Keratinocyte (primary cell): ENCODE data around the gene ELMO2. TPM values are rescaled to one million over a fixed set of nuclear protein-coding genes. Genes with fewer than 3 reads are reported as not detected.

ENCODE experiments used
- DNase-seq: peaks from one replicate; pipeline ENCODE4 v3.0.0-alpha.2; 2011; ENCODE audit warnings: low read depth, missing footprints, low spot score
- FAIRE-seq: peaks from 2 replicates; lab custom pipeline; 2011; peaks lifted over from hg19 to GRCh38; lab: Jason Lieb, UNC
- H2AFZ ChIP-seq: 2 replicates; pipeline ENCODE4 v1.6.0; 2012; ENCODE audit warnings: low read length, control low read depth, inconsistent platforms; ENCODE audit not compliant: control insufficient read depth
- H3K27ac ChIP-seq: 2 replicates; pipeline ENCODE4 v1.5.1; 2011; ENCODE audit warnings: low read length; ENCODE audit not compliant: control insufficient read depth, insufficient read depth
- H3K27me3 ChIP-seq: 3 replicates; pipeline ENCODE4 v1.6.0; 2011; ENCODE audit warnings: low read length; ENCODE audit not compliant: control insufficient read depth, insufficient read depth; ENCODE audit errors: extremely low read depth
- H3K36me3 ChIP-seq, 2 experiments: 2 replicates in 1 of 2; 3 replicates in 1 of 2; pipeline ENCODE4 v1.5.1; 2011; ENCODE audit warnings: low read length in 2 of 2, mild to moderate bottlenecking in 1 of 2; ENCODE audit not compliant: control insufficient read depth in 2 of 2, insufficient read depth in 2 of 2; ENCODE audit errors: extremely low read depth in 1 of 2
- H3K4me1 ChIP-seq: 3 replicates; pipeline ENCODE4 v1.5.1; 2011; ENCODE audit warnings: low read length; ENCODE audit not compliant: control insufficient read depth, insufficient read depth; ENCODE audit errors: extremely low read depth
- H3K4me2 ChIP-seq: 3 replicates; pipeline ENCODE4 v1.6.0; 2011; ENCODE audit warnings: low read depth, low read length; ENCODE audit not compliant: control insufficient read depth, insufficient read depth; ENCODE audit errors: extremely low read depth
- H3K4me3 ChIP-seq, 3 experiments: fragments of 200-600 bp in 1 of 3; sonication (generic) in 1 of 3; 2 replicates in 2 of 3; 3 replicates in 1 of 3; pipeline ENCODE4 v1.5.1; 2011 to 2016; ENCODE audit warnings: low read length in 3 of 3, mild to moderate bottlenecking in 3 of 3, control low read depth in 2 of 3, inconsistent platforms in 1 of 3, low read depth in 1 of 3, mixed read lengths in 1 of 3, mixed run types in 1 of 3, moderate library complexity in 1 of 3; ENCODE audit not compliant: control insufficient read depth in 2 of 3, insufficient read depth in 2 of 3; ENCODE audit errors: extremely low read depth in 1 of 3
- H3K79me2 ChIP-seq: 2 replicates; pipeline ENCODE4 v1.6.0; 2012; ENCODE audit warnings: low read length; ENCODE audit not compliant: control insufficient read depth, insufficient read depth
- H3K9ac ChIP-seq: 3 replicates; pipeline ENCODE4 v1.6.0; 2011; ENCODE audit warnings: low read length; ENCODE audit not compliant: control insufficient read depth, insufficient read depth; ENCODE audit errors: extremely low read depth
- H3K9me1 ChIP-seq: 3 replicates; pipeline ENCODE4 v1.6.0; 2011; ENCODE audit warnings: low read length; ENCODE audit not compliant: control insufficient read depth, insufficient read depth; ENCODE audit errors: extremely low read depth
- H3K9me3 ChIP-seq: 2 replicates; pipeline ENCODE4 v1.5.1; 2012; ENCODE audit warnings: low read depth, low read length; ENCODE audit not compliant: control insufficient read depth
- H4K20me1 ChIP-seq: 3 replicates; pipeline ENCODE4 v1.6.0; 2011; ENCODE audit warnings: low read length; ENCODE audit not compliant: control insufficient read depth, insufficient read depth; ENCODE audit errors: extremely low read depth
- EZH2 ChIP-seq: IDR thresholded peaks from one replicate; pipeline ENCODE4 v1.6.1; 2012; ENCODE audit warnings: inconsistent platforms, mild to moderate bottlenecking, low read length, moderate library complexity
- dilution Hi-C: fragments of 300-500 bp; cut with MboI; formaldehyde crosslinking; loops from one replicate; pipeline ENCODE4 v1.7.0; 2020; ENCODE audit warnings: low sequenced_read_pairs; ENCODE audit not compliant: extremely low pct_ligation_motif_present
- polyA minus RNA-seq, 3 experiments: library from RNA; depleted of rRNA, polyadenylated mRNA; stranded (reverse); fragments of >200 nt; gene quantifications; 1 replicate in 1 of 3; 2 replicates in 1 of 3; 3 replicates in 1 of 3; pipeline ENCODE4 v1.2.3, GENCODE V29; 2011
- polyA plus RNA-seq, 5 experiments: library from polyadenylated mRNA; depleted of rRNA in 3 of 5; stranded (reverse) in 3 of 5; stranded (forward) in 1 of 5; unstranded in 1 of 5; fragments of >200 nt; gene quantifications; 1 replicate in 1 of 5; 2 replicates in 3 of 5; 3 replicates in 1 of 5; pipeline versions ENCODE4 v1.2.1 to v1.2.3, GENCODE V29; 2011 to 2012; ENCODE audit warnings: missing spikeins in 2 of 5, low read depth in 1 of 5, low replicate concordance in 1 of 5
- TF ChIP-seq, protein P1 (sequence below), 3 experiments: IDR thresholded peaks in 1 of 3; conservative IDR thresholded peaks in 1 of 3; optimal IDR thresholded peaks in 1 of 3; 2 replicates in 2 of 3; 3 replicates in 1 of 3; pipeline versions ENCODE3 to v1.5.1; 2011; ENCODE audit warnings: low read length in 3 of 3, mild to moderate bottlenecking in 3 of 3, moderate library complexity in 2 of 3, control low read depth in 1 of 3, inconsistent platforms in 1 of 3; ENCODE audit not compliant: insufficient read depth in 2 of 3; ENCODE audit errors: extremely low read depth in 1 of 3

The ELMO2 gene, protein sequence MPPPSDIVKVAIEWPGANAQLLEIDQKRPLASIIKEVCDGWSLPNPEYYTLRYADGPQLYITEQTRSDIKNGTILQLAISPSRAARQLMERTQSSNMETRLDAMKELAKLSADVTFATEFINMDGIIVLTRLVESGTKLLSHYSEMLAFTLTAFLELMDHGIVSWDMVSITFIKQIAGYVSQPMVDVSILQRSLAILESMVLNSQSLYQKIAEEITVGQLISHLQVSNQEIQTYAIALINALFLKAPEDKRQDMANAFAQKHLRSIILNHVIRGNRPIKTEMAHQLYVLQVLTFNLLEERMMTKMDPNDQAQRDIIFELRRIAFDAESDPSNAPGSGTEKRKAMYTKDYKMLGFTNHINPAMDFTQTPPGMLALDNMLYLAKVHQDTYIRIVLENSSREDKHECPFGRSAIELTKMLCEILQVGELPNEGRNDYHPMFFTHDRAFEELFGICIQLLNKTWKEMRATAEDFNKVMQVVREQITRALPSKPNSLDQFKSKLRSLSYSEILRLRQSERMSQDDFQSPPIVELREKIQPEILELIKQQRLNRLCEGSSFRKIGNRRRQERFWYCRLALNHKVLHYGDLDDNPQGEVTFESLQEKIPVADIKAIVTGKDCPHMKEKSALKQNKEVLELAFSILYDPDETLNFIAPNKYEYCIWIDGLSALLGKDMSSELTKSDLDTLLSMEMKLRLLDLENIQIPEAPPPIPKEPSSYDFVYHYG
- polyA plus RNA-seq (28.5 to 37.0 TPM (median 32.4 TPM) in 3 replicates), polyA minus RNA-seq (39.8 to 66.1 TPM (median 53.9 TPM) in 3 replicates)
- polyA plus RNA-seq (2011; ENCODE audit: low read depth): 11.4 TPM
- 27.6 and 31.3 TPM in 2 replicates for polyA plus RNA-seq (2011; cell fraction: cytosol; rRNA removed)
- polyA plus RNA-seq (2011; cell fraction: nucleus; rRNA removed): 51.6 and 65.5 TPM in 2 replicates
- 18.3 and 22.3 TPM in 2 replicates for polyA plus RNA-seq (2012; ENCODE audit: low replicate concordance)
- 20.9 TPM for polyA minus RNA-seq (2011; cell fraction: cytosol; rRNA and poly(A)+ RNA removed)
- polyA minus RNA-seq (2011; cell fraction: nucleus; rRNA and poly(A)+ RNA removed): 27.9 and 44.4 TPM in 2 replicates

- H3K27ac ChIP-seq: peak within 1 kb of the TSS; percentile 61
- dilution Hi-C loops: no loop called here
- peaks cover 24% of the 10 kb centered on the region for H3K4me1 ChIP-seq
- no peaks in the 10 kb centered on the region for H3K27me3 ChIP-seq
- peaks cover under 1% of the 10 kb centered on the region for H4K20me1 ChIP-seq
- peak; percentile 69 for DNase-seq
- H2AFZ ChIP-seq: peak within 1 kb of the TSS; percentile 86
- peaks cover 29% of the 10 kb centered on the region for H3K79me2 ChIP-seq
- H3K4me3 ChIP-seq: peak within 1 kb of the TSS; percentile 76 to 90 (median 87)
- H3K36me3 ChIP-seq: no peaks in the 10 kb centered on the region
- no peaks in the 10 kb centered on the region for H3K9me3 ChIP-seq
- H3K4me2 ChIP-seq: peak within 1 kb of the TSS; percentile 95
- H3K9ac ChIP-seq: peak within 1 kb of the TSS; percentile 79
- no peaks in the 10 kb centered on the region for H3K9me1 ChIP-seq
- TF ChIP-seq, protein P1, sequence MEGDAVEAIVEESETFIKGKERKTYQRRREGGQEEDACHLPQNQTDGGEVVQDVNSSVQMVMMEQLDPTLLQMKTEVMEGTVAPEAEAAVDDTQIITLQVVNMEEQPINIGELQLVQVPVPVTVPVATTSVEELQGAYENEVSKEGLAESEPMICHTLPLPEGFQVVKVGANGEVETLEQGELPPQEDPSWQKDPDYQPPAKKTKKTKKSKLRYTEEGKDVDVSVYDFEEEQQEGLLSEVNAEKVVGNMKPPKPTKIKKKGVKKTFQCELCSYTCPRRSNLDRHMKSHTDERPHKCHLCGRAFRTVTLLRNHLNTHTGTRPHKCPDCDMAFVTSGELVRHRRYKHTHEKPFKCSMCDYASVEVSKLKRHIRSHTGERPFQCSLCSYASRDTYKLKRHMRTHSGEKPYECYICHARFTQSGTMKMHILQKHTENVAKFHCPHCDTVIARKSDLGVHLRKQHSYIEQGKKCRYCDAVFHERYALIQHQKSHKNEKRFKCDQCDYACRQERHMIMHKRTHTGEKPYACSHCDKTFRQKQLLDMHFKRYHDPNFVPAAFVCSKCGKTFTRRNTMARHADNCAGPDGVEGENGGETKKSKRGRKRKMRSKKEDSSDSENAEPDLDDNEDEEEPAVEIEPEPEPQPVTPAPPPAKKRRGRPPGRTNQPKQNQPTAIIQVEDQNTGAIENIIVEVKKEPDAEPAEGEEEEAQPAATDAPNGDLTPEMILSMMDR (optimal IDR thresholded peaks at IDR 0.05 in 1 of 3, IDR thresholded peaks at IDR 0.05 in 1 of 3, conservative IDR thresholded peaks at IDR 0.05 in 1 of 3; ENCODE audit: extremely low read depth in 1 of 3, insufficient read depth in 2 of 3, low read length in 3 of 3): no peak
- no peak for TF ChIP-seq EZH2
- FAIRE-seq: no peak
Observed at GRCh38 chr20:46406200-46406985, at the start of gene ELMO2. Gene ELMO2, minus strand, starts transcription at chr20:46406615. Its CDS starts 12,133 bp downstream, at chr20:46394482.

GRCh38 chr20:46455729-46456128, 49.3 kb upstream of the ELMO2 start:
- no peak for TF ChIP-seq EZH2
- TF ChIP-seq, protein P1 (optimal IDR thresholded peaks at IDR 0.05 in 1 of 3, IDR thresholded peaks at IDR 0.05 in 1 of 3, conservative IDR thresholded peaks at IDR 0.05 in 1 of 3; ENCODE audit: extremely low read depth in 1 of 3, insufficient read depth in 2 of 3, low read length in 3 of 3): no peak
- H4K20me1 ChIP-seq: no peaks in the 10 kb centered on the region
- dilution Hi-C loops: no loop called here
- no peaks in the 10 kb centered on the region for H3K36me3 ChIP-seq
- H2AFZ ChIP-seq: no peak overlapping the region
- DNase-seq (no peak), FAIRE-seq (no peak)
- no peaks in the 10 kb centered on the region for H3K79me2 ChIP-seq
- no peaks in the 10 kb centered on the region for H3K4me1 ChIP-seq
- H3K27me3 ChIP-seq: peaks cover 11% of the 10 kb centered on the region
- H3K9me3 ChIP-seq: peaks cover 6% of the 10 kb centered on the region
- no peak overlapping the region for H3K9ac ChIP-seq
- no peak overlapping the region for H3K4me2 ChIP-seq
- H3K27ac ChIP-seq: no peak overlapping the region
- no peaks in the 10 kb centered on the region for H3K9me1 ChIP-seq
- no peak overlapping the region for H3K4me3 ChIP-seq
